OCI-LY7 (cell line): ENCODE results near the gene PDZD7. TPM values are rescaled to one million over a fixed set of nuclear protein-coding genes. Genes with fewer than 3 reads are reported as not detected.

ENCODE experiments used
- BruUV-seq: library from RNA; stranded (reverse); fragments of 400-500 nt; replicated peaks from 2 replicates; lab custom pipeline; 2021; lab: Mats Ljungman, UMichigan
- CTCF ChIA-PET: fragments of 300-600 bp; sonication (Branson Sonifier 250); formaldehyde crosslinking; loops from one replicate; lab custom pipeline; 2022; ENCODE audit warnings: antibody characterized with exemption; ENCODE audit not compliant: unreplicated experiment; lab: Charles Lee
- POLR2A ChIA-PET: fragments of 300-600 bp; sonication (Branson Sonifier 250); formaldehyde crosslinking; loops from one replicate; lab custom pipeline; 2022; ENCODE audit warnings: antibody characterized with exemption; lab: Charles Lee
- DNase-seq: peaks from one replicate; pipeline ENCODE4 v3.0.0-alpha.2; 2015; ENCODE audit warnings: low spot score
- H2AFZ ChIP-seq: fragments of 200-600 bp; sonication (generic), shearing (Covaris generic); 2 replicates; pipeline ENCODE4 v1.6.1; 2014; ENCODE audit warnings: mild to moderate bottlenecking, antibody characterized with exemption, low read length, moderate library complexity
- H3K27ac ChIP-seq: fragments of 200-600 bp; sonication (generic); 2 replicates; pipeline ENCODE4 v1.5.1; 2014; ENCODE audit warnings: mixed run types, low read depth, mild to moderate bottlenecking, moderate library complexity, low read length, inconsistent platforms; ENCODE audit not compliant: poor library complexity, severe bottlenecking
- H3K36me3 ChIP-seq: fragments of 200-600 bp; sonication (generic); 2 replicates; pipeline ENCODE4 v1.6.1; 2014; ENCODE audit warnings: mild to moderate bottlenecking, antibody characterized with exemption, low read length, moderate library complexity, mixed read lengths; ENCODE audit not compliant: insufficient read depth
- H3K4me1 ChIP-seq: fragments of 200-600 bp; sonication (generic); 2 replicates; pipeline ENCODE4 v1.5.1; 2014; ENCODE audit warnings: mild to moderate bottlenecking, low read length; ENCODE audit not compliant: insufficient read depth, poor library complexity, severe bottlenecking
- H3K4me2 ChIP-seq: fragments of 200-600 bp; sonication (generic); 2 replicates; pipeline ENCODE4 v1.6.1; 2014; ENCODE audit warnings: mild to moderate bottlenecking, low read length
- H3K4me3 ChIP-seq: fragments of 200-600 bp; sonication (generic); 2 replicates; pipeline ENCODE4 v1.5.1; 2014; ENCODE audit warnings: mild to moderate bottlenecking, low read depth, low read length; ENCODE audit not compliant: poor library complexity, severe bottlenecking
- H3K79me2 ChIP-seq: fragments of 200-600 bp; sonication (generic); 2 replicates; pipeline ENCODE4 v1.6.1; 2016; ENCODE audit warnings: low read depth, mild to moderate bottlenecking, low read length, moderate library complexity, mixed read lengths; ENCODE audit not compliant: insufficient read depth
- H3K9me2 ChIP-seq: fragments of 200-600 bp; sonication (generic); 2 replicates; pipeline ENCODE4 v1.6.1; 2016; ENCODE audit warnings: mild to moderate bottlenecking, low read length, mixed read lengths; ENCODE audit not compliant: insufficient read depth
- H3K9me3 ChIP-seq: fragments of 200-600 bp; sonication (generic); 2 replicates; pipeline ENCODE4 v1.6.1; 2014; ENCODE audit warnings: mild to moderate bottlenecking, mixed run types, low read length, mixed read lengths
- H4K20me1 ChIP-seq: fragments of 200-600 bp; sonication (generic); 2 replicates; pipeline ENCODE4 v1.6.1; 2014; ENCODE audit warnings: mild to moderate bottlenecking, antibody characterized with exemption, low read length, moderate library complexity, mixed read lengths; ENCODE audit not compliant: insufficient read depth
- CTCF ChIP-seq: fragments of 200-600 bp; sonication (generic); conservative IDR thresholded peaks from 2 replicates; pipeline ENCODE4 v1.5.1; 2014; ENCODE audit warnings: mild to moderate bottlenecking, antibody characterized with exemption, low read length, moderate library complexity, mixed read lengths
- EZH2phosphoT487 ChIP-seq: fragments of 200-600 bp; sonication (generic); IDR thresholded peaks from 2 replicates; pipeline ENCODE4 v1.6.1; 2018; ENCODE audit warnings: low read depth, borderline replicate concordance, mild to moderate bottlenecking, mixed run types, antibody characterized with exemption, low read length, moderate library complexity, mixed read lengths
- intact Hi-C: fragments of 100-400 bp; cut with micrococcal nuclease; formaldehyde crosslinking; loops from one replicate; pipeline ENCODE4 v1.10.0; 2022; ENCODE audit not compliant: unreplicated experiment
- total RNA-seq, 2 experiments: library from RNA; depleted of rRNA in 1 of 2; stranded (reverse); fragments of >200 nt in 1 of 2; shearing (Covaris generic) in 1 of 2; gene quantifications; 2 replicates each; pipeline ENCODE4 v1.2.3, GENCODE V29; 2014 to 2022

PDZD7 gene
- total RNA-seq, 2 experiments from 2014 or later: 1.6 to 2.1 TPM

GRCh38 chr10:101042118-101042517 is 11.2 kb upstream of the PDZD7 start:
- DNase-seq: no peak
- Histone ChIP-seq H3K4me1 (peaks cover 32% of the 10 kb centered on the region), H3K36me3 (no peaks in the 10 kb centered on the region), H3K4me3 (peak overlapping the region; percentile 69), H3K79me2 (no peaks in the 10 kb centered on the region), H3K4me2 (peak overlapping the region; percentile 89), H4K20me1 (no peaks in the 10 kb centered on the region), H2AFZ (no peak overlapping the region; the same call in 1 of the 2 replicates), H3K9me3 (no peaks in the 10 kb centered on the region), H3K27ac (no peak overlapping the region), H3K9me2 (no peaks in the 10 kb centered on the region)
- intact Hi-C loops: no loop called here
- BruUV-seq: no TSS peak
- TF ChIP-seq EZH2phosphoT487 (no peak), CTCF (no peak)
- ChIA-PET POLR2A (interaction anchor here (1.0 to 2.3 kb wide), 6 partner anchors 9 to 25 kb away, joined by 3 to 10 read pairs (median 4); partner anchors contain the start of gene KAZALD1), CTCF (interaction anchor here (0.8 to 1.3 kb wide), 4 partner anchors 8 to 100 kb away, joined by 3 to 5 read pairs (median 4); no protein-coding TSS in a partner anchor)

DNA sequence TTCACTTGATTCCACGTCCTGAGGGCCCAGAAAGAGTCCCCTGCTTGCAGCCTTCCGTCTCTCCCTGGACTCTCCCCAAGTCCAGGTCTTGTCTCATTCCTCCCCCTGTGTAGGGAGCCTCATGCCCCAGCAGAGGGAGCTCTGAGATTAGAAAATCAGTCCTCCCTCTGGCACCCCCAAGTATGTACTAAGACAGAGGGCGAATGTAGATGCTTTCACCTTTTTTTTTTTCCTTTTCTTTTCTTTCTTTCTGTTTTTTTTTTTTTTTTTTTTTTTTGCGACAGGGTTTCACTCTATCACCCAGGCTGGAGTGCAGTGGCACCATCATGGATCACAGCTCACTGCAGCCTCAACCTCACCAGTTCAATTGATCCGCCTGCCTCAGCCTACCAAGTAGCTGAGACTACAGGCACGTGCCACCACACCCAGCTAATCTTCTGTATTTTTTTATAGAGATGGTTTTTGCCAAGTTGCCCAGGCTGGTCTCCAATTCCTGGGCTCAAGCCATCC is 10.4 kb upstream of the PDZD7 start:
- CTCF ChIA-PET: interaction anchor here (0.8 to 1.3 kb wide), 3 partner anchors 9 to 101 kb away, joined by 3 to 4 read pairs (median 3); no protein-coding TSS in a partner anchor
- Histone ChIP-seq H3K4me1 (peaks cover 32% of the 10 kb centered on the region), H3K9me2 (no peaks in the 10 kb centered on the region), H3K4me3 (no peak overlapping the region), H3K27ac (no peak overlapping the region), H3K9me3 (no peaks in the 10 kb centered on the region), H3K79me2 (no peaks in the 10 kb centered on the region), H4K20me1 (no peaks in the 10 kb centered on the region), H2AFZ (no peak overlapping the region), H3K4me2 (no peak overlapping the region), H3K36me3 (no peaks in the 10 kb centered on the region)
- TF ChIP-seq CTCF: peak; percentile 86
- TF ChIP-seq EZH2phosphoT487: no peak
- POLR2A ChIA-PET: interaction anchor here (0.6 to 2.3 kb wide), 8 partner anchors 10 to 162 kb away, joined by 3 to 8 read pairs (median 4); no protein-coding TSS in a partner anchor
- DNase-seq: peak; percentile 85
- intact Hi-C loops: loop anchor here (1.0 kb wide), 2 partner anchors 27 to 101 kb away; no protein-coding TSS in a partner anchor
- no TSS peak for BruUV-seq

DNA sequence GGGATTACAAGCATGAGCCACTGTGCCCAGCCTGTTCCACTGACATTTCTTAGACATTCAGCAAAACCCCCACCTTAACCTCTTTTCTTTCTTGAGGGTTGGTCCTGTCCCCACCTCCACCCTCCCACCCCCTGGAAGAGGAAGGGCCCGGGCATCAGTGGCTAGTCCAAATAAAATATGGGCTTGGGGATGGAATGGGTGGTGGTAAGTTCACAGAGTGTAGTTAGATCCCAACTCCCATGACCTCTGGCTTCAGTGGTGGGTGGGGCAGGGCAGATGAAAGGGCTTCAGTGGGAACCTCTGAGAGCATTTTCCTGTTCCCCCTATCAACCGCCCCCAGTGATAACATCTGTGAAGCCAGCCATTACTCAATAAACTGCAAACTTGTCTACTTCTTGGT is 9.9 kb upstream of the PDZD7 start:
- Histone ChIP-seq H3K4me1 (peaks cover 32% of the 10 kb centered on the region), H3K9me2 (no peaks in the 10 kb centered on the region), H4K20me1 (no peaks in the 10 kb centered on the region), H3K27ac (no peak overlapping the region), H3K9me3 (no peaks in the 10 kb centered on the region), H3K4me3 (no peak overlapping the region), H3K79me2 (no peaks in the 10 kb centered on the region), H3K4me2 (no peak overlapping the region), H3K36me3 (no peaks in the 10 kb centered on the region), H2AFZ (no peak overlapping the region)
- intact Hi-C loops: loop anchor here (1.0 kb wide), 2 partner anchors 27 to 101 kb away; no protein-coding TSS in a partner anchor
- no peak for DNase-seq
- no TSS peak for BruUV-seq
- ChIA-PET POLR2A (interaction anchor here (0.6 to 1.0 kb wide), 4 partner anchors 11 to 50 kb away, joined by 3 to 8 read pairs (median 4); no protein-coding TSS in a partner anchor), CTCF (interaction anchor here (1.3 kb wide), 1 partner anchor 9 kb away, joined by 3 read pairs; no protein-coding TSS in a partner anchor)
- no peak for TF ChIP-seq EZH2phosphoT487
